ENCODE measurements around the gene NUDT14.

The NUDT14 gene

DNA sequence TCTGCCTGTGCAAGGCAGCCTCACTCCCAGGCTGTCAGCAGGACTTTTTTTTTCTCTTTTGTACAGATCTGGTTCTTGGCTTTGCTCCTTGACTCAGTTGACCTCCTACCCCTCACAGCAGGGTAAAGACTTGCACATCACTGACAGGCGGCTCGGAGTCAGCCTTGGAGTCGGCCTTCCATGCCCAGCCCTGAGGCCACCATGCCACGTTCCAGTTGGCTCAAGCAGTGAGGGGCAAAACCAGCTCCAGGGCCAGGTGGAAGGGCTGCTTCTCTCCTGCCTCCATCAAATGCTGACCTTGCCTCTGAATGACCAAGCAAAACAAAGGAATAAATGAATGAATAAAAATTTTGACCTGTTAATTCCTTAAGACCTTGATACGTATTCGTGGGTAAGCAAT is 40.1 kb downstream of the NUDT14 start:
- no peaks in the 10 kb centered on the region for H3K9me3 ChIP-seq (ENCODE audit: control insufficient read depth, low read length)
- no peaks in the 10 kb centered on the region for H3K36me3 ChIP-seq (ENCODE audit: control insufficient read depth, insufficient read depth, low read length)
- no peak overlapping the region for H3K27ac ChIP-seq (ENCODE audit: insufficient read depth, low read depth, low read length, poor library complexity, severe bottlenecking)
- no peaks in the 10 kb centered on the region for H3K4me1 ChIP-seq (ENCODE audit: control insufficient read depth, insufficient read depth, low read length)
- 84 to 86% methylated on average over 6 of the region's 6 CpGs for WGBS, 2 experiments
- no peaks in the 10 kb centered on the region for H3K27me3 ChIP-seq (ENCODE audit: control insufficient read depth, insufficient read depth, low read length, poor library complexity, severe bottlenecking)
- no peak overlapping the region for H3K4me3 ChIP-seq (ENCODE audit: insufficient read depth, low read depth, low read length)

DNA sequence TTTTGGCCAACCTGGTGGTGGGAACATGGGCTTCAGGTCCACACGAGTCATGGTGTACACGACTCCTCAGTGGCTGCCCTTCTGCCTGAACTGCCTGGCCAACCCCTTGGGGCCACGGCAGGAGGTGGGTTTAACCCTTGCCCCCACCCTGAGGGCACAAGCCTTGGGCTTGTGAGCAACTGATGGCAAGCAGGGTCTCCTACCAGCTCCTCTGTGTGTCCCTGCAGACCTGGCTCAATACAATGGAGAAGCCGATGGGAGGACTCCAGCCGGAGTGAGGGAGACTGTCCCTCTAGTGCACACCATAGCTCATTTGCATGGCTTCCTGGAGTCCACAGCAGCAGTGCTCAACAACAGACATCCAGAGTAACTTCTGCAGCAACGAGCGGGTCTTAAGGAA is 40.5 kb downstream of the NUDT14 start:
- H3K4me1 ChIP-seq (ENCODE audit: control insufficient read depth, insufficient read depth, low read length): no peaks in the 10 kb centered on the region
- H3K36me3 ChIP-seq (ENCODE audit: control insufficient read depth, insufficient read depth, low read length): no peaks in the 10 kb centered on the region
- 92 to 94% methylated on average over 7 of the region's 7 CpGs for WGBS, 2 experiments
- no peaks in the 10 kb centered on the region for H3K27me3 ChIP-seq (ENCODE audit: control insufficient read depth, insufficient read depth, low read length, poor library complexity, severe bottlenecking)
- no peak overlapping the region for H3K4me3 ChIP-seq (ENCODE audit: insufficient read depth, low read depth, low read length)
- no peak overlapping the region for H3K27ac ChIP-seq (ENCODE audit: insufficient read depth, low read depth, low read length, poor library complexity, severe bottlenecking)
- H3K9me3 ChIP-seq (ENCODE audit: control insufficient read depth, low read length): no peaks in the 10 kb centered on the region

DNA sequence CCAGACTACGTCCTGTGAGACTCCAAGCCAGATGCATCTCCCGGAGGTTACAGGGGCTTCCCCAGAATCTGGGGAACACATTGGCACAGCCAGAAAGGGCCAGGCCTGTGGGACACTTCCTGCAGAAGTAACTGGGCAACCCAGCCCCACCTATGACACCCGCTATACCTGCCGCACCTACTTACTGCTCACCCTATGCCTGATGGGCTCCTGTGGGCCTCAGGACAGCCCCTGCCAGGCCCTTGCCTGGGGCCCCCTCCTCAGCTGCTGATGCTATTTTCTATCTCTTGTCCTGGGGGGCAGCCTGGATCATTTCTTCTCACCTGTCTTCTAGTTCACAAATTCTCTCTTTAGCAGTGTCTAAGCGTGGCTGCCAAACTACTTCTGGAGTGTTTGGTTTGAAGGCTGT is 41.3 kb downstream of the NUDT14 start:
- H3K27ac ChIP-seq (ENCODE audit: insufficient read depth, low read depth, low read length, poor library complexity, severe bottlenecking): no peak overlapping the region
- H3K27me3 ChIP-seq (ENCODE audit: control insufficient read depth, insufficient read depth, low read length, poor library complexity, severe bottlenecking): no peaks in the 10 kb centered on the region
- H3K36me3 ChIP-seq (ENCODE audit: control insufficient read depth, insufficient read depth, low read length): no peaks in the 10 kb centered on the region
- no peaks in the 10 kb centered on the region for H3K4me1 ChIP-seq (ENCODE audit: control insufficient read depth, insufficient read depth, low read length)
- no peak overlapping the region for H3K4me3 ChIP-seq (ENCODE audit: insufficient read depth, low read depth, low read length)
- no peaks in the 10 kb centered on the region for H3K9me3 ChIP-seq (ENCODE audit: control insufficient read depth, low read length)
- WGBS, 2 experiments: 94 to 96% methylated on average over 5 of the region's 5 CpGs

DNA sequence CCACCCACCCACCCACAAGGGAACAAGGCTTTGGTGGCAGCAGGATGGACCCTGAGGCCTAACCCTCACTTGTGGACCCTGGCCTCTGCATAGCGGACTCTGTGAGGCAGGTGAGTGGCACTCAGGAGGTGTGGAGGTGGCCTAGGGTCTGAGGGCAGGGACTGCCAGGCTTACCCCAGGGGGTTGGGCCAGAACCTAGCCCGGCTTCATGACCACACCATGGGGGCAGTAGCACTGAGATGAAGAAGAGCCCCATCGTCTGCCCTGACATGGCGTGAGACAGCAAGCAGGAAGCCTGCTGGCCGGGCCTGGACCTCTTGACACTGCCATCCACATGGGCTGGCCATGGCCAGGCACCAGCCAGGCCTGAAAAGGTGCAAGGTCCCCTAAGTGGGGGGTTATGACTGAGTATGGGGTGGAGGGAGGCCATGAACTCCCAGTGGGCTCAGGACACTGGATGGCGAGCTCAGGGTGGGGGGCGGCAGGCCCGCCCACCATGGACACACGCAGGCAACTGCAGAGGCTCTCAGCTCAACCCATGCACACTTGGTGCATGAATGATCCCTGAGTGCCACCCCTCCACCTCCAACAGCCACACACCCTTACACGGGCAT is 41.8 kb downstream of the NUDT14 start:
- no peaks in the 10 kb centered on the region for H3K36me3 ChIP-seq (ENCODE audit: control insufficient read depth, insufficient read depth, low read length)
- no peak overlapping the region for H3K4me3 ChIP-seq (ENCODE audit: insufficient read depth, low read depth, low read length)
- no peaks in the 10 kb centered on the region for H3K9me3 ChIP-seq (ENCODE audit: control insufficient read depth, low read length)
- no peak overlapping the region for H3K27ac ChIP-seq (ENCODE audit: insufficient read depth, low read depth, low read length, poor library complexity, severe bottlenecking)
- no peaks in the 10 kb centered on the region for H3K27me3 ChIP-seq (ENCODE audit: control insufficient read depth, insufficient read depth, low read length, poor library complexity, severe bottlenecking)
- 74 to 77% methylated on average over 10 of the region's 10 CpGs for WGBS, 2 experiments
- H3K4me1 ChIP-seq (ENCODE audit: control insufficient read depth, insufficient read depth, low read length): no peaks in the 10 kb centered on the region

DNA sequence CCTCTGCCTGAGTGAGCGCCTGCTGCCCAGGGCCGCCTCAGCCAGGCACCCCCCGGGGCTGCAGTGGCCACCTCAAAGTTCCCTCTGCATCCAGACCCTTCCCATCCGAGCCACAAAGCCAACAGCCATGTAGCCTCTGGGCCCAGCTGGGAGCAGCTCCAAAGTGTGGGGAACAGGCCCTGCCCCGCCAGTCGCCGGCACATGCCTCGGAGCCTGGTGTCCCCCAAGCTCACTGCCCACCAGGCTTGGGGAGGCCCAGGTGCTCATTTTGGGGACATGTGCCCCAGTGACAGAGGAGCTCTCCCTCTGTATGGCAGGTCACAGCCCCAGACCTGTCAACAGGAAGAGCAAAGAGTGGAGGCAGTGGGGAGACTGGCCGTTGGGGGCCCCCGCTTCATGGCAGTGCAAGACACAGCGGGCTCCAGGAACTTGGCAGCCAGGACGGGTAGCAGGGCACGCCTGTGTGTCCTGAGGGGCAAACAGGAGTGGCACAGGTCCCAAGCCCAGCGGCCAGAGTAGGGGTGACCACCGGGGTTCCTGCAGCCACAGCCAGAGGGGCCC is 42.5 kb downstream of the NUDT14 start:
- Histone ChIP-seq H3K27me3 (ENCODE audit: control insufficient read depth, insufficient read depth, low read length, poor library complexity, severe bottlenecking) (no peaks in the 10 kb centered on the region), H3K9me3 (ENCODE audit: control insufficient read depth, low read length) (no peaks in the 10 kb centered on the region), H3K4me3 (ENCODE audit: insufficient read depth, low read depth, low read length) (no peak overlapping the region), H3K4me1 (ENCODE audit: control insufficient read depth, insufficient read depth, low read length) (no peaks in the 10 kb centered on the region), H3K27ac (ENCODE audit: insufficient read depth, low read depth, low read length, poor library complexity, severe bottlenecking) (no peak overlapping the region), H3K36me3 (ENCODE audit: control insufficient read depth, insufficient read depth, low read length) (no peaks in the 10 kb centered on the region)
- 93 to 94% methylated on average over 15 of the region's 15 CpGs for WGBS, 2 experiments

DNA sequence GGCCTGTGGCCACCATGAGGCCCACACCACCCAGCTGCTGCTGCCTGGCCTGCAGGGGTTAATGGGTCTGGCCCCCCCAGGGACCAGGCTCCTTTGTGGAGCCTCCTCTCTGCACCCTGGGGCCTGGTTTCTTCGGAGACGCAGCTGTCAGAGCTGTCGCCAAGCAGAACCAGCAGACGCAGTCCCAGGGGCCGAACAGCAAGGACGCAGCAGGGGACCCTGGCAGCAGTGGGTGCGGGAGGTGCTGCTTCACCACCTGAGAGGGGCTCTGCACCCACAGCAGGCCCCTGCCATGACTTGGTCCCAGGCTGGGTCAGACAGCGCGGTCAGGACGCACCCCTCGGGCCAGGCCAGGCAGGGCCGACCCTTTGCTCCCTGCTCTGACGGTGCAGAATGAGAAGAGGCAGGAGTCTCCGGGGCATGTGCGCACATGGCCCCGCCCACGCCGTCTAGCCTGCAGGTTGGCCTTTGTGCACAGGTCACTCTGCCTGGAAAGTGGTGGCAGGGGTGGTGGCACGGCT is 43.0 kb downstream of the NUDT14 start:
- H3K27me3 ChIP-seq (ENCODE audit: control insufficient read depth, insufficient read depth, low read length, poor library complexity, severe bottlenecking): no peaks in the 10 kb centered on the region
- WGBS, 2 experiments: 92 to 93% methylated on average over 19 of the region's 19 CpGs

DNA sequence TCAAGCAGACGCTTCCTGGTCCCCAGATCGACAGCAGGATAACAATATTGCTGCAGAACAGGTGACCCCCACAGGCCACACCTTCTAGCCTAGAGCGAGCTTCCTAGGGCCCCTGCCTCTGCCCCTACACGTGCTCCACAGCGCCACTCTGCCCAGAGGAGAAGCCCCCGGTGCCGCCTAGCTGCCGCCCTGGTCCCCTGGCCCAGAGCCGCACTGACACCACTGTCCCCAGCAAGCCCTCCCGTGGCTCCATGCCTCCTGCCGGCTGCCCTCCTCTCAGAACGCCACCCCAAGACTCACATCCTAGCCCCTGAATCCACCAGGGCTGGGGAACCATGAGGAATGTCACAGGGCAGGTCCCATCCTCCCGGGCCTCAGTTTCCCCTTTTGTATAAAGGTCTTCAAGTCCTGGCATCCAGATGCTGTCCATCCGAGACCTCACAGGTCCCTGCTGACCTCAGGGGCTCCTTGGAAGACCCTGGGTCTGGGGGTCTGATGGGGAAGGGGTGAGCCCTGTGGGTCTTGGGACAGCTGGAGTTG is 43.6 kb downstream of the NUDT14 start:
- 87 to 89% methylated on average over 14 of the region's 14 CpGs for WGBS, 2 experiments
- no peak overlapping the region for H3K27ac ChIP-seq (ENCODE audit: insufficient read depth, low read depth, low read length, poor library complexity, severe bottlenecking)
- H3K9me3 ChIP-seq (ENCODE audit: control insufficient read depth, low read length): no peaks in the 10 kb centered on the region
- H3K27me3 ChIP-seq (ENCODE audit: control insufficient read depth, insufficient read depth, low read length, poor library complexity, severe bottlenecking): no peaks in the 10 kb centered on the region
- no peaks in the 10 kb centered on the region for H3K36me3 ChIP-seq (ENCODE audit: control insufficient read depth, insufficient read depth, low read length)
- H3K4me3 ChIP-seq (ENCODE audit: insufficient read depth, low read depth, low read length): no peak overlapping the region
- no peaks in the 10 kb centered on the region for H3K4me1 ChIP-seq (ENCODE audit: control insufficient read depth, insufficient read depth, low read length)

More for the DNA sequence above, 43.0 kb downstream of the NUDT14 start:
- H3K27ac ChIP-seq (ENCODE audit: insufficient read depth, low read depth, low read length, poor library complexity, severe bottlenecking): no peak overlapping the region
- no peaks in the 10 kb centered on the region for H3K9me3 ChIP-seq (ENCODE audit: control insufficient read depth, low read length)
- H3K36me3 ChIP-seq (ENCODE audit: control insufficient read depth, insufficient read depth, low read length): no peaks in the 10 kb centered on the region
- H3K4me1 ChIP-seq (ENCODE audit: control insufficient read depth, insufficient read depth, low read length): no peaks in the 10 kb centered on the region
- H3K4me3 ChIP-seq (ENCODE audit: insufficient read depth, low read depth, low read length): no peak overlapping the region

DNA sequence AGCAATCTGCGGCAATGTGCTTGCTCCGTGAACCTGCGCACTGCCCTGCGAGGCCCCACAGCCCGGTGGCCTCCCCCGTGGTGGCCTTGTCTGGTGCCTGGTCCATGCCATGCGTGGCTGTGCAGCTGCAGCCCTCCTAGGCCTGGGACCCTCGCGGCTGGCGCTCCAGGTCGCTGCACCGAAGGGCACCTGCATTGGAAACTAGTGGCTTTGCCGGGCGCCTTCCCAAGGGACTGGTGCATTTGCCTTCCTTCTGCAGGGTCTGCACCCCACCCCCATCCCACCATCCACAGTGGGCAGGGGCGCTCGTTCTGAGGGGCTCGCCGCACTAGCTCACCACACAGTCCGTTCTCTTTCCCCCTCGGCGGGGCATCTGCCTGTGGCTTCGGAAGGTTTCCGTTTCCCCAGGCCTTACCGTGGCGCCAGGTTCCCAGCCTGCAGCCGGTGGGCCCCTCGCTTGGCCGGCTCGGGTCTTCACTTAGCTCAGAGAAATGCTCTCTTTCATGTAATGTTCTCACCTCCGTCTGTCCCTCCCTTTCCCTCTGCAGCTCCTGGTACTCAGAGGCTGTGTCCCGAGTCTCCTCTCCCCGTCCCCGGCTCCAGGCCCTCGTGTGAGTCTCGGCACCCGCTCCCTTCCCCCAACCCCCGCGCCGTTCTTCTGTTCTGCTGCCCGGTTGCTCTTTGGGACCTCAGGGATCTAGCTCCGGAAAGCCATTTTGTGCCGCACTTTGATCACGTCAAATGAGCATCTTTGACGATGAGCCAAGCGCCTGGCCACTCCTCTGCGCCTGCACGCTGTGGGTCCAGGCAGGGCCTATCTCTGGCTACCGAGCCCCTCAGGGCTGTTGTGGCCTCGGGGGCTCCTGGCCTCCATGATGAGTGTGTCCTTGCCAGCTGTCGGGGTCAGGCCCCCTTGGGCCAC is 44.5 kb downstream of the NUDT14 start:
- Histone ChIP-seq H3K36me3 (ENCODE audit: control insufficient read depth, insufficient read depth, low read length) (no peaks in the 10 kb centered on the region), H3K27ac (ENCODE audit: insufficient read depth, low read depth, low read length, poor library complexity, severe bottlenecking) (no peak overlapping the region), H3K9me3 (ENCODE audit: control insufficient read depth, low read length) (no peaks in the 10 kb centered on the region), H3K4me1 (ENCODE audit: control insufficient read depth, insufficient read depth, low read length) (no peaks in the 10 kb centered on the region), H3K27me3 (ENCODE audit: control insufficient read depth, insufficient read depth, low read length, poor library complexity, severe bottlenecking) (no peaks in the 10 kb centered on the region), H3K4me3 (ENCODE audit: insufficient read depth, low read depth, low read length) (no peak overlapping the region)
- 92 to 93% methylated on average over 50 of the region's 50 CpGs for WGBS, 2 experiments

DNA sequence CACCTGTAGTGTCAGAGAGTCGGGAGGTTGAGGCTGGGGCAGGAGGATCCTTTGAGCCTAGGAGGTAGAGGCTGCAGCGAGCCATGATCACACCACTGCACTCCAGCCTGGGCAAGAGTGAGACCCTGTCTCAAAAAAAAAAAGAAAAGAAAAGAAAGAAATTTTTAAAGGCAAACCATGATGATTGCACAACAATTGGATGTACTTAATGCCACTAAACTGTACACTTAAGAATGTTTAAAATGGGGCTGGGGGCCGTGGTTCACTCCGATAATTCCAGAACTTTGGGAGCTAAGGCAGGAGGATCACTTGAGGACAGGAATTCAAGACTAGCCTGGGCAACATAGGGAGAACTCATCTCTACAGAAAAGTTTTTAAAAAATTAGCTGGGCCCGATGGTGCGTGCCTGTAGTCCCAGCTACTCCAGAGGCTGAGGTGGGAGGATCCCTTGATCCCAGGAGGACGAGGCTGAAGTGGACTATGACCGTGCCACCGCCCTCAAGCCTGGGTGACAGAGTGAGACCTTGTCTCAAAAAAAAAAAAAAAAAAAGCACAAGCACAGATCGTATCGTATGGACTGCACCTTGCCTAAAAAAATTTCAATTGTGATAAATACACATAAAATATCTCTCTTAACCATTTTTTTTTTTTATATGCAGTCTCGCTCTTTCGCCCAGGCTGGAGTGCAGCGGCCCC is 45.3 kb downstream of the NUDT14 start:
- H3K36me3 ChIP-seq (ENCODE audit: control insufficient read depth, insufficient read depth, low read length): no peaks in the 10 kb centered on the region
- no peaks in the 10 kb centered on the region for H3K27me3 ChIP-seq (ENCODE audit: control insufficient read depth, insufficient read depth, low read length, poor library complexity, severe bottlenecking)
- H3K4me1 ChIP-seq (ENCODE audit: control insufficient read depth, insufficient read depth, low read length): no peaks in the 10 kb centered on the region
- 93 to 95% methylated on average over 14 of the region's 14 CpGs for WGBS, 2 experiments
- H3K4me3 ChIP-seq (ENCODE audit: insufficient read depth, low read depth, low read length): no peak overlapping the region
- no peaks in the 10 kb centered on the region for H3K9me3 ChIP-seq (ENCODE audit: control insufficient read depth, low read length)
- no peak overlapping the region for H3K27ac ChIP-seq (ENCODE audit: insufficient read depth, low read depth, low read length, poor library complexity, severe bottlenecking)
